Epithelial cell of esophagus (primary cell): ENCODE results near the gene SHANK3.
A peak's percentile ranks its signal among the peaks of the same experiment; 100 is the strongest.
"Not testable (repeated sequence)": the region's sequence is repeated elsewhere in the genome, so short reads cannot be mapped to it uniquely, and the experiment has no call there.

Source experiments
- DNase-seq: peaks from one replicate; pipeline ENCODE4 v3.0.0; 2010; ENCODE audit warnings: low read depth
- H3K4me3 ChIP-seq: 2 replicates; pipeline ENCODE4 v1.5.1; 2011; ENCODE audit warnings: mild to moderate bottlenecking, low read length, control low read depth
- TF ChIP-seq, protein P1 (sequence below): IDR thresholded peaks from 2 replicates; pipeline ENCODE4 v1.5.1; 2011; ENCODE audit warnings: low read depth, mild to moderate bottlenecking, low read length, control low read depth, inconsistent platforms; ENCODE audit not compliant: insufficient read depth; ENCODE audit errors: missing control alignments

Gene SHANK3

DNA sequence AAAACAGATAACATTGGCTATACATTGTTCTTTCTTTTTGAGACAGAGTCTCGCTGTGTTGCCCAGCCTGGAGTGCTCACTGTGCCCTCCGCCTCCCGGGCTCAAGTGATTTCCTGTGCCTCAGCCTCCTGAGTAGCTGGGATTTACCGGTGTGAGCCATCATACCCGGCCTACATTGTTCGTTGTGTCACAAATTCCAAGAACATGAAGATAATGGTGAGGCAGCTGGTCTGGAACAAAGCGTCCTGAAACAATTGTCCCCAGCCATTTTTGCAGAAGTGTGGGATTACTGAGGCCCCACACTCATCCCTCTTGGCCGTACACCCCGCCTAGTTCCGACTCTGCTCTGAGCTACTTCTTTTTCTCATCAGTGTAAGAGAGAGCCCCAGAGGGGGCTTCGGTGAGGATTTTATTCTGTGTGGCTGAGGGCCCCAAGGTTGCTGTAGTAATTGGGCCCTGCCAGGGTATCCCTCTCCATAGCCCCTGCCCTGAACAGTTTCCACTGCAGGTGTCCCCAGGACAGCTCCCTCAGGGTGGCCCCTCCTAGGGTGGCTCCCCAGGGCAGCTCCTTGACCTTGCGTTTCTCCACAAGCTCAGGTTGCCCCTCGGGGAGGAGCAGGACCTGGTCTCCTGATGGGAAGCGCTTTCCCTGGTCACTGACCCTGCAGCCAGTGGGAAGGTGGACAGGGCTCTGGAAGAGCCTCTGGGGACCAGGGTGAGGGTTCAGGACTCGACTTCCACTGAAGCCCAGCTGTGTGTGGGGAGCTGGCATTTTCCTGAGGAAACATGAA is 31.6 kb upstream of the SHANK3 start:
- no peak overlapping the region for H3K4me3 ChIP-seq
- DNase-seq: no peak
- TF ChIP-seq, protein P1, sequence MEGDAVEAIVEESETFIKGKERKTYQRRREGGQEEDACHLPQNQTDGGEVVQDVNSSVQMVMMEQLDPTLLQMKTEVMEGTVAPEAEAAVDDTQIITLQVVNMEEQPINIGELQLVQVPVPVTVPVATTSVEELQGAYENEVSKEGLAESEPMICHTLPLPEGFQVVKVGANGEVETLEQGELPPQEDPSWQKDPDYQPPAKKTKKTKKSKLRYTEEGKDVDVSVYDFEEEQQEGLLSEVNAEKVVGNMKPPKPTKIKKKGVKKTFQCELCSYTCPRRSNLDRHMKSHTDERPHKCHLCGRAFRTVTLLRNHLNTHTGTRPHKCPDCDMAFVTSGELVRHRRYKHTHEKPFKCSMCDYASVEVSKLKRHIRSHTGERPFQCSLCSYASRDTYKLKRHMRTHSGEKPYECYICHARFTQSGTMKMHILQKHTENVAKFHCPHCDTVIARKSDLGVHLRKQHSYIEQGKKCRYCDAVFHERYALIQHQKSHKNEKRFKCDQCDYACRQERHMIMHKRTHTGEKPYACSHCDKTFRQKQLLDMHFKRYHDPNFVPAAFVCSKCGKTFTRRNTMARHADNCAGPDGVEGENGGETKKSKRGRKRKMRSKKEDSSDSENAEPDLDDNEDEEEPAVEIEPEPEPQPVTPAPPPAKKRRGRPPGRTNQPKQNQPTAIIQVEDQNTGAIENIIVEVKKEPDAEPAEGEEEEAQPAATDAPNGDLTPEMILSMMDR: no peak

DNA sequence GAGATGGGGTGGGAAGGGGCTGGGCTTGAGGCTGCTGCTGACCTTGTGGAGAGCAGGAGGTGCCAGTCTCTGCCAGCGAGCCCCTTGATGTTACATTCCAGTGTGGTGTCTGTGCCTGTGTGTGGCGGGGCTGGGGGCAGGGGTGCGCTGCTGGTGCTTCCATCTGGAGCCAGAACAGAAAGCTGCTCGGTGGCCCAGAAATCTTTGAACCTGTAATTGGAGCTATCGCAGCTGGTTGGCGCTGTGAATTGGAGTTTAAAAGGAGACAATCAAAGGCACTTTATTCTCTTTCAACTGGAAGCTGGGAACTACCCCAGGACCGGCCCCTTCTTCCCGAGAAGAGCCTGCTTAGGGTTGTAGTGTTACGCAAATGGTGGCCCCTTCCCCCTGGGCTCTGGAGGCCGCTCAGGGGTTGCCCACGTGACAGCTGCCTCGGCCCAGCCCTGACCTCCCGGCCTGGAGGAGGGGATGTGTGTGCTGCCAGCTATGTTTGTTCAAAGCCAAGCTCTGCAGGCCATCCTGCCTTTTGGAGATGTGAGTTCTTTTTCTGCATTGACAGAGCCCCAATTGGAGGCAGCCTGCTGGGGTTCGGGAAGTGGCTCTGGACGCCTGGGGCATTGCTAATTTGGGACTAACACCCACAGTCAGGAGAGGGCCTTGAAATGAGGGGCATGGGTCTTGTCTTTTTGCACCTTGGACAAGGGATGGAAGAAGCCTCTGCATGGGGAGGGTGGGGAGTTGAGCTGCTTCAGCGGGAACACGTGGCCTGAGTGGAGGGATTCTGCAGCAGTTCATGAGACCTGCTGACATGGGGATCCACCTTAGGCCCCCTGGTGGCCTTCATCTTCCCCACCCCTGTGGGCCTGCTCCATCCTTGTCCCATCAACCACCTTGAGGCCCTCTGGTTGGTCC is 30.7 kb upstream of the SHANK3 start:
- peak; percentile 25 for DNase-seq
- no peak overlapping the region for H3K4me3 ChIP-seq
- TF ChIP-seq, protein P1: peak; percentile 38

DNA sequence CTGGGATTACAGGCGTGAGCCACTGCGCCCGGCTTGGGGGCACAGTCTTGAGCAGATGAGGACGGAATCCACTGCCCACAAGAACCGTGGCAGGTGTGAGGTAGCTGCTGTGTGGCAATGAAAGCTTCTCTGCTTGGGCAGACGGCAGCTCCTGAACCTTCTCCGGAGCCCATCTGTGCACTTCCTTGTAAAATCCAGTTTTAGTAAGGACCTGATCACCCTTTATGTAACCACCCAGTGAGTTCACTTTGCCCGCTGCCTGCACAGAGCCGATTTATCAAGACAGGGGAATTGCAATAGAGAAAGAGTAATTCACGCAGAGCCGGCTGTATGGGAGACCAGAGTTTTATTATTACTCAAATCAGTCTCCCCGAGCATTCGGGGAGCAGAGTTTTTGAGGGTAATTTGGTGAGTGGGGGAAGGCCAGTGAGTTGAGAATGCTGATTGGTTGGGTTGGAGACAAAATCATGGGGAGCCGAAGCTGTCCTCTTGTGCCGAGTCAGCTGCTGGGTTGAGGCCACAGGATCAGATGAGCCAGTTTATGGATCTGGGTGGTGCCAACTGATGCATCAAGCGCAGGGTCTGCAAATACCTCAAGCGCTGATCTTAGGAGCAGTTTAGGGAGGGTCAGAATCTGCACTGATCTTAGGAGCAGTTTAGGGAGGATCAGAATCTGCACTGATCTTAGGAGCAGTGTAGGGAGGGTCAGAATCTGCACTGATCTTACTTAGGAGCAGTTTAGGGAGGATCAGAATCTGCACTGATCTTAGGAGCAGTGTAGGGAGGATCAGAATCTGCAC is 29.4 kb upstream of the SHANK3 start:
- DNase-seq, H3K4me3 ChIP-seq: not testable (repeated sequence)

DNA sequence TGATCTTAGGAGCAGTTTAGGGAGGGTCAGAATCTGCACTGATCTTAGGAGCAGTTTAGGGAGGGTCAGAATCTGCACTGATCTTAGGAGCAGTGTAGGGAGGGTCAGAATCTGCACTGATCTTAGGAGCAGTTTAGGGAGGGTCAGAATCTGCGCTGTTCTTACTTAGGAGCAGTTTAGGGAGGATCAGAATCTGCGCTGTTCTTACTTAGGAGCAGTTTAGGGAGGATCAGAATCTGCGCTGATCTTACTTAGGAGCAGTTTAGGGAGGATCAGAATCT is 28.9 kb upstream of the SHANK3 start:
- not testable (repeated sequence) for H3K4me3 ChIP-seq, DNase-seq

DNA sequence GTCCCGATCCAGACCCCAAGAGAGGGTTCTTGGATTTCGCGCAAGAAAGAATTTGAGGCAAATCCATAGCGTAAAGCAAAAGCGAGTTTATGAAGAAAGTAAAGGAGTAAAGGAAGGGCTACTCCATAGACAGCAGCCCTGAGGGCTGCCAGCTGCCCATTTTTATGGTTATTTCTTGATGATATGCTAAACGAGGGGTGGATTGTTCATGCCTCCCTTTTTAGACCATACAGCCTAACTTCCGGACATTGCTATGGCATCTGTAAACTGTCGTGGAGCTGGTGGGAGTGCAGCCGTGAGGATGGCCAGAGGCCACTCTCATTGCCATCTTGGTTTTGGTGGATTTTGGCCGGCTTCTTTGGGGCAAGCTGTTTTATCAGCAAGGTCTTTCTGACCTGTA is 19.4 kb upstream of the SHANK3 start:
- no peak for DNase-seq
- H3K4me3 ChIP-seq: no peak overlapping the region
- TF ChIP-seq, protein P1: no peak

DNA sequence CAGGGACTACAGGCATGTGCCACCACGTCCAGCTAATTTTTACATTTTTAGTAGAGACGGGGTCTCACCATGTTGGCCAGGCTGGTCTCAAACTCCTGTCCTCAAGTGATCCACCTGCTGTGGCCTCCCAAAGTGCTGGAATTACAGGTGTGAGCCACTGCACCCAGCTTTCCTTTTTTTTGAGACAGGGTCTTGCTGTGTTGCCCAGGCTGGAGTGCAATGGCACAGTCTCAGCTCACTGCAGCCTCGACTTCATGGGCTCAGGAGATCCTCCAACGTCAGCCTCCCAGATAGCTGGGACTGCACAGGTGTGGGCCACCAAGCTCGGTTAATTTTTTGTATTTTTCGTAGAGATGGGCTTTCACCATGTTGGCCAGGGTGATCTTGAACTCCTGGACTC is 18.0 kb upstream of the SHANK3 start:
- H3K4me3 ChIP-seq, DNase-seq: not testable (repeated sequence)

DNA sequence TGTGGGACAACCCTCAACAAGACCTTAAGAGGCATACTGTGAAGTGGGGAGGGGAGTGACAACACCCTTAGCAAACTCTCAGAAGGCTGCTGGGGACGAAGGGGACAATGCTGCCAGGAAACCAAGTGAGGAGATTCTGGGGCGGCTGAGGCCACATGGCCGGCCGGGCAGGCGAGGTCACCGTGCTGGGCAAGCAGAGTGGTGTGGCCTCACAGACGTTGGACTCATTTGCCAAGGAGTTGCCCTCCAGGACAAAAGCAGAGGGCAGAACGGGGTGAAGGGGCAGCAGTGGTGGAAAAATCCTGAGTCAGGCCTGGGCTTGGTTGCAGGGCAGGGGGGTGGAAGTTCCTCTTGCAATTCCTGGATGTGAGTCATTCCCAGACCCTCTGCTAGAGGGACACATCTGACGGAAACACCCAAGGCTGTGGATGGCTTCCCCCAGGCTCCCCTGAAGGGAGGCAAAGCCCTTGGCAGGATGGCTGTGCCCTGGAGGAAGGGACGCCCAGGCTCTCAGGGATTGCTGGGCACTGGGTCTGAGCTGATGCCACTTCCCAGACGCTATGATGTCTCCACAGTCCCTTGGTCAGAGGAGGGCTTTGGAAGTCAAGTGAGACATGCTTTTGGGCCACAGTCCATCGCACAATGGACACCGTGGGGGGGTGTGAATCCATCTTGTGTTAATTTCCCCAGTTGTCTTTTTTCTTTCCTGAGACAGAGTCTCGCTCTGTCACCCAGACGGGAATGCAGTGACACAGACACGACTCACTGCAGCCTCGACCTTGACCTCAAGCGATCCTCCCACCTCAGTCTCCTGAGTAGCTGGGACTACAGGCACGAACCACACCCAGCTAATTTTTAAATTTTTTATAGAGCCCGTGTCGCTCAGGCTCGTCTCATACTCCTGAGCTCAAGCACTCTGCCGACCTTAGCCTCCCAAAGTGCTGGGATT is 16.2 kb upstream of the SHANK3 start:
- no peak overlapping the region for H3K4me3 ChIP-seq
- TF ChIP-seq, protein P1: no peak
- DNase-seq: peak; percentile 43

DNA sequence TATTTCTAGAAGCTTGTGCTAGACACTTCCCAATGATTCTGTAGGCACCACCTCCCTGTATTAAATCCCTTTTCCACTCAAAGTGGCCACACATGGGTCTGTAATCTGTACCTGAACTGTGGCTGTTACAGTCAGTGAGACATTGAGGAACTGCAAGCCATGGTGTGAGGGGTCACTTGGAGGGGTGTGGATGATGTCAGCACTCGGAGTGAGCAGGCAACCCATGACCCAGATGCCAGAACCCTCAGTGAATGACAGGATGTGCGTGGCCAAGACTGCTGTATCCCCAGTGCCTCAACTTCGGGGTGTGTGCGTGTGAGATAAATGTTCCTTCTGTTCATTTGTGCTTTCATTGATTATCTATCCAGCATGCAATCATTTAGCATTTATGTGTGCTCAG is 14.7 kb upstream of the SHANK3 start:
- TF ChIP-seq, protein P1: no peak
- H3K4me3 ChIP-seq: no peak overlapping the region
- no peak for DNase-seq

DNA sequence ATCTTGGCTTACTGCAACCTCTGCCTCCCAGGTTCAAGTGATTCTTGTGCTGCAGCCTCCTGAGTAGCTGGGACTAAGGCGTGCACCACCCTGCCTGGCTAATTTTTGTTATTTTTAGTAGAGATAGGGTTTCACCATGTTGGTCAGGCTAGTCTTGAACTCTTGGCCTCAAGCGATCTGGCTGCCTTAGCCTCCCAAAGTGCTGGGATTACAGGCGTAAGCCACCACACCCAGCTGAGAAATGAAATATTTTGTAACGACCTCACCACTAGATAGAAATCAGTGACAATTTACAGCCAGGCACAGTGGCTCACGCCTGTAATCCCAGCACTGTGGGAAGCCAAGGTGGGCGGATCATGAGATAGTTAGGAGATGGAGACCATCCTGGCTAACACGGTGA is 12.9 kb upstream of the SHANK3 start:
- not testable (repeated sequence) for DNase-seq, H3K4me3 ChIP-seq
